HG03095 (cell line): ENCODE results near the gene RNF224.
A peak's percentile ranks its signal among the peaks of the same experiment; 100 is the strongest.
"Not testable (repeated sequence)": the region's sequence is repeated elsewhere in the genome, so short reads cannot be mapped to it uniquely, and the experiment has no call there.

ENCODE experiments used
- ATAC-seq: cut with Tn5 transposase; IDR thresholded peaks from one replicate; pipeline ENCODE4 v1.9.1; 2021; ENCODE audit warnings: moderate library complexity; ENCODE audit not compliant: unreplicated experiment

The RNF224 gene

DNA sequence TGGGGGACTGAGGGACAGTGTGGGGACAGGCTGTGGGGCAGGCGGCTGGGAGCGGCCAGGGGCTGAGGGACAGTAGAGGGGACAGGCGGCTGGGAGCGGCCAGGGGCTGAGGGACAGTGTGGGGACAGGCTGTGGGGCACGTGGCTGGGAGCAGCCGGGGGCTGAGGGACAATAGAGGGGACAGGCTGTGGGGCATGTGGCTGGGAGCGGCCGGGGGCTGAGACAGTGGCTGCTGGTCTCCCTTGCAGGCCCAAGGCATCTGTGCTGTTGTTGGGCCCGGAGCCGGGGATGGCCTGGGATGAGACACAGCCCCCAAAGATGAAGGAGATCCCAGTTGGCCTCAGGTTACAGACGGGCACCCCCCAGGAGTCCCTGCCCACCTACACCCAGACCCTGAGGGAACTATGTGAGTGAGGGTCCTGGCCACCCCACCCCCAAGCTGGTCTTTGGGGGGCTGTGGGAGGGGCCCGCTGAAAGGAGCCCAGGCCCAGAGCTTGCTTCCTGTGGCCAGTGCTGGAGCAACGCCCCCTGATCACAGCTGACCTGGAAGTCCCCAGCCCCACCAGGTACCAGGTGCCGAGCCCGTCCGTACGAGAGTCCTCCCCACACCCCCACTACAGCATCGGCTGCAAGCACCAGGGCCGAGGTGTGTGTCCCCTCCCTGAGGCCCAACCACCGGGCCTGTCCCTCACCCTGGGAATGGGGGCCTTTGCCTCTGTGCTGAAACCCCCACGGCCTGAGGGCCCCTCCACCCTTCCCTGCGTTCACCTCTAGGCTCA is 24.4 kb downstream of the RNF224 start:
- no peak for ATAC-seq

DNA sequence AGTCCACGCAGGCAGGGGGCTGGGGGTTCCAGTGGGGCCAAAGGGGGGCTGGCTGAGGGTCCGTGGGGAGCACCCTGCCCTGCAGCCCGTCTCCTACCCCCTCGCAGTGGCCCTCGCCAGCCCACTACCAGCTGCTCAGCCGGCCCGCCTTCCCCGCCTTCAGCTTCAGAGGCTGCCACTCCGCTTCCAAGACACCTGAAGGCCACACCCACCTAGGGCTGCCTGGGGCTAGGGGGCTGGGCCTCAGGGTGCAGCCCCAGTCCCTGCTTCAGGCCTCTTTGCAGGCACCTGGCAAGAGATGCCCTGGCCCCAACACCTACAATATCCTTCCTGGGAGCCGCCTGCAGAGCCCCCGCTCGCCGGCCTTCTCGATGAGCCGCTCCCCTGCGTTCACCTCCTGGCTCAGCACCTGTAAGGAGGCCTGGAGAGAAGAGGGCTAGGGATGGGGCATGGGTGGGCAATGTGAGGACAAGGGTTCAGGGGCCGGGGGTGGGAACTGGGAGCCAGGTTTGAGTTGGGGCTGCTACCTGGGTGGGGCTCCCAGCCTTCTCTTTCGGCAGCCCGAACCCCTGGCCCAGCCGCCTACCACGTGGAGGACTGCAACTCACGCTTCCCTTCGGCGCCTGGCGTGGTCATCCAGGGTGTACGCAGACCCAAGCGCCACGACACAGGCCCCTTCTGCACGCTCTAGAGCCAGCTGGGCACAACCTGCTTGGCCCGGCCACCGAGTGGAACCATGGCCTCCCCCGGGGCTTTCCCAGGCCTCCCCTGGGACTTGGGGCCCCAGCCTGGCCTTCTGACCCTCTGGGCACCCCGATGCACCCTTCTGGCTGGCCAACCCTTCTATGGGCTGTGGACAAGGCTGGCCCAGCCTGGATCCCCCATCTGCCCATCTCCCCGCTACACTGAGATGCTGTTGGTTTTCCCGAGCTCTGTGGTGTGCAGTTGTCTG is 25.5 kb downstream of the RNF224 start:
- ATAC-seq = no peak

DNA sequence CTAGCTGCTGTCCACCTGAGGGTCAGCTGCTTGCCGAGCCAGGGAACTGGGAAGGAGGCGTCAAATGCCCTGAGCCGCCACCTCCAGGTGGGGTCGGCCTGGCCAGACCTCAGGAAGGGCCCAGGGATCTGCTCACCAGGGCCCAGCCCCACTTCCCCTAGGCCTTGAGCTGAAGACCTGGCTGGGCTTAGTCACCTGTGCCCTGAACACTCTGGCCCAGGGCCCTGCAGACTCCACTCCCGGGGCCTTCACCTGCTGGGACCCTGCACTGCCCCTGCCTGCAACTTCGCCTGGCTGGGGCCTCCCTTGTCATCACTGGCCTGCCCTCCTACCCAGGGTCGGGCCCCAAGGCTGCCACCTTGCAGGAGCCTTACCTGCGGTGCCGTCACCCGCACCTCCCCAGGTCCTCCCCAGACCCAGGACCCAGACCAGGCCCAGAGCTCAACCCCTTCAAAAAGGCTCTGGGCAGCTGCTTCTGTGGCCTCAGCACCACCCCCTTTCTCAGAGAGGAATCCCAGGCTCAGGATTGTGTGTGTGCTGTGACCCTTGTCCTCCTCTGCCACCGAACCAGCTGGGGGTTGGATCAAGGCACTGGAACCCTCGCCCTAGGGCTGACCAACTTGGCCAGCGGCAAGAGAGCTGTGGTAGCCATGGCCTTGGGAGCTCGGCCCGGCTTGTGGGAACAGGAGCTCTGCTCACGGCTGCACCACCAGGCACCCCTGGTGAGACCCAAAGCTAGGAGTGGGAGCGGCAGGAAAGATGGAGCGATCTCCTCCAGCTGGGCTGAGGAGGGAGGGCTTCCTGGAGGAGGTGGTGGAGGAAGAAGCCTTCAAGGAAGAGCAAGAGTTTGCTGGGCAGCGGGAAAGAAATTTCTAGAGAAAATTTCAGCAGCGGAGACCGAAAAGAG is 26.7 kb downstream of the RNF224 start:
- ATAC-seq = no peak

DNA sequence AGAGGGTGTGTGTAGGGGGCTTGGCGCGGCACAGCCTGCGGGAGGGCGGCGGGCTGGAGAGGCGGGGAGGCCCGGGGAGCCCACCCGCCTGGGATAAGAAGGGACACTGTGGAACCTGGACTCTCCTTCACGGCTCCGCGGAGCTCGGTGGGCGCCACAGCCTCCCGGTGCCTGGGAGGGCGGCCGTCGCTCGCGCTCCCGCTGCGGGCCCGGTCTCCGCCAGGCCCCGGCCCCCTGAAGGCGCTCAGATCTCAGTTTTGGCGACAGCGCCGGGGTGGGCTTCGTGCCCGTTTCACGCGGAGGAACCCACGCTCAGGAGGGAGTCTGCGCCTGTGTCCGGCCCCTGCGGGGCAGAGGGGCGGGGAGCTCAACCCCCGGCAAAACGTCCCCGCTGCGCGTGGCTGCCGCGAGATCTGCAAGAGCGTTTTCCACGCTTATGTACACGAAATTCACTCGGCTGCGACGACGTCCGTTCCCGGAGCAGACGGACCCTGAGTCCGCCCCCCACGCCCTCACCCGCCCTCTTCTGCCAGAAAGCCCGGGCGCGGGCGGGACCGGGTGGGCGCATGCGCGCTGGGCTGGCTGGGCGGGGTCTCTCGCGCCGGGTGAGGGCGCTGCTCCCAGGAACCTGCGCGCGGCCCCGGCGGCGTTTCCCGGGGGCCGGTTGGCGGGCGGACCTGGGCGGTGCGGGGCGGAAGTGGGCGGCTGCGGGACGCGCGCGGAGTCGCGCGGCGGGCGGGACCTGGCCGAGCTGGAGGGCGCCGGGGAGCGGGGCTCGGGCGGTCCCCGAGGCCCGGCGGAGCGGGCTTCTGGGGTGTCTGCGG is 27.5 kb downstream of the RNF224 start, which contains the start of gene NELFB:
Gene NELFB, plus strand, starts transcription at position 704 of the 824 bp plus-strand sequence.
- ATAC-seq = peak; percentile 61

DNA sequence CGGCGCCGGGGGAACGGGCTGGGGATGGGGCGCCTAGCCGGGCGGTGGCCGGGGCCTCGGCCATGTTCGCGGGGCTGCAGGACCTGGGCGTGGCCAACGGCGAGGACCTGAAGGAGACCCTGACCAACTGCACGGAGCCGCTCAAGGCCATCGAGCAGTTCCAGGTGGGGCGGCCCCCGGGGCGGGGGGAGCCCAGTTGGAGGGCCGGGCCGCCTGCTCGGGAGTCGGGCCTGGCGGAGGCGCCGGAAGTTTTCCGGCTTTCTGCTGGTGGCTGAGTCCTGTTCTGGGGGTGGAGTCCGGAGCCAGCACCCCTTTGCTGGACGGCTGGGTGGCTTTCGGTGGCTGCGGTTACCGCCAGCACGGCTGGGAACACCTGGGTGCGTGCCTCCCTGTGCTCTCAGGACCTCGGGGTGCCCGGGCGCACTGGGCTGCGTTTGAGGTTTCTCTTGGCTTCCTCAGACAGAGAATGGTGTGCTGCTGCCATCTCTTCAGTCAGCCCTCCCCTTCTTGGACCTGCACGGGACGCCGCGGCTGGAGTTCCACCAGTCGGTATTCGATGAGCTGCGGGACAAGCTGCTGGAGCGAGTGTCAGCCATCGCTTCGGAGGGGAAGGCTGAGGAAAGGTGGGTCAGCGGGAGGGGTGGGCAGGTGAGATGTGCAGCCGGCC is 28.3 kb downstream of the RNF224 start:
- ATAC-seq = no peak

DNA sequence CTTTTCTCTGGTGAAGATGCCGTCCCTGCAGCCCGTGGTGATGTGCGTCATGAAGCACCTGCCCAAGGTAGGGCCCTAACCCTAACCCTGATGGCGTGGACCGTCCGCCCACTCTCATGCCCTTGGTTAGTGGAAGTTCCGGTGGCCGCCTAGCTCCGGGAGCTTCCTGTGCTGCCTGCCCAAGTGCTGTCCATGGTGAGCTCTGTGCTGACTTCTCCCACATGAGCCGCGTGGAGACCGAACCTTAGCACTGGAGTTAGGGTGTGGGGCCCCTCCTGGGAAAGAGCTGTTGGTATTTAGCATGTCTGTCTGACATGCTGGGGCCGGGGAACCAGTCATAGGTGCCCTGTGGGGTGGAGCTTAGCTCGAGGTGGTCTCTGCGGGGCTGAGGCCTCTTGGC is 29.1 kb downstream of the RNF224 start:
- no peak for ATAC-seq

DNA sequence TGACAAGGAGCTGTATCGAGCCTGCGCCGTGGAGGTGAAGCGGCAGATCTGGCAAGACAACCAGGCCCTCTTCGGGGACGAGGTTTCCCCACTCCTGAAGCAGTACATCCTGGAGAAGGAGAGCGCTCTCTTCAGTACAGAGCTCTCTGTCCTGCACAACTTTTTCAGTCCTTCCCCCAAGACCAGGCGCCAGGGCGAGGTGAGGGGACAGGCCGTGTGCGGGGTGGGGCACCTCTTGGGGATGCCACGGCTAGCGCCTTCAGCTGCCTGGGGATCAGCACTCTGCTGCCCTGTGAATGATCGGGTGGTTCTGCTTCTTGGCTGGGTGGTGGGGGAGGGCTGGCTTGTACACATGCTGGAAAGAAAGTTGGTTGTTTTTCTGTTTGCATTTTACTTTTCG is 29.6 kb downstream of the RNF224 start:
- ATAC-seq = no peak

DNA sequence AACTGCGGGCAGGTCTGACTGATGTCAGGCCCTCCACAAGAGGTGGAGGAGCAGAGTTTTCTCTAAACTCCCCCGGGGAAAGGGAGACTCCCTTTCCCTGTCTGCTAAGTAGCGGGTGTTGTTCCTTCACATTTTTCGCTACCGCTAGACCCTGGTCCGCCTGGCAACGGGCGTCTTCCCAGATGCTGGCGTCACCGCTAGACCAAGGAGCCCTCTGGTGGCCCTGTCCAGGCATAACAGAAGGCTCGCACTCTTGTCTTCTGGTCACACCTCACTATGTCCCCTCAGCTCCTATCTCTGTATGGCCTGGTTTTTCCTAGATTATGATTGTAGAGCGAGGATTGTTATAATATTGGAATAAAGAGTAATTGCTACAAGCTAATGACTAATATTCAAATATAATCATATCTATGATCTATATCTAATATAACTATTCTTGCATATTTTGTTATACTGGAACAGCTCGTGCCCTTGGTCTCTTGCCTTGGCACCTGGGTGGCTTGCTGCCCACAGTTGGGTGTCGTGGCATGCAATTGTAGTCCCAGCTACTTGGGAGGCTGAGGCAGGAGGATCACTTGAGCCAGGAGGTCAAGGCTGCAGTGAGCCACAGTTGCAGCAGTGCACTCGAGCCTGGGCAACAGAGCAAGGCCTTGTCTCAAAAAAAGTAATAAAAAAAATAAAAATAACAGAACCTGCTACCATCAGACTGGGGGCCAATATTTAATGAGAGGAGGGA is 35.0 kb downstream of the RNF224 start:
- ATAC-seq = not testable (repeated sequence)

DNA sequence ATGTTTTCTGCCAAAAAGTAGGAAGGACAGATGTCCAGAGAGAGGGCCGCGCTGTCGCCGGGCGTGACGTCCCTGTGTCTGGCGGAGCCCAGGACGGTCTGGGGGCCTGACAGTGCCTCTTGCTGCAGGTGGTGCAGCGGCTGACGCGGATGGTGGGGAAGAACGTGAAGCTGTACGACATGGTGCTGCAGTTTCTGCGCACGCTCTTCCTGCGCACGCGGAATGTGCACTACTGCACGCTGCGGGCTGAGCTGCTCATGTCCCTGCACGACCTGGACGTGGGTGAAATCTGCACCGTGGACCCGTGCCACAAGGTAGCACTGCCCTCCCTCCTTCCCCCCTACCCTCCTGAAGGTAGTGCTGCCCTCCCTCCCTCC is 35.6 kb downstream of the RNF224 start:
- ATAC-seq = no peak

DNA sequence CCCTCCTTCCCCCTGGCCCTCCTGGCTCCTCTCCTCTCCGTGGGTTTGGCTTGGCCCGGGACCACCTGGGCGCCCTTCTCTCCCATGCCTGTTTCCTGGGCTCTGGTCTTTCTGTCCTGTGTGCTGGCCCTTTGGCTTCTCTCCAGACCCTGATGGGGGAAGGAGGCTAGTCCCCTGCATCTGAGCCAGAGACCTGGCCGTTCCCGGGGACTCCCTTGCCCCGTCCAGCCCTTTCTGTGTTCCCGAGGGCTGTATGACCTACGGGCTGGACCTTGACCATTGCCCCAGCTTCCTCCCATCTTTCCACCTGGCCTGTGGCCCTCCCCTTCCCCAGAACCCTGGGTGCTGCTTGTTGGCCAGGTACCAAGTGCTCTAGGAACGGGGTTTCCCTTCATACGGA is 36.2 kb downstream of the RNF224 start:
- no peak for ATAC-seq

DNA sequence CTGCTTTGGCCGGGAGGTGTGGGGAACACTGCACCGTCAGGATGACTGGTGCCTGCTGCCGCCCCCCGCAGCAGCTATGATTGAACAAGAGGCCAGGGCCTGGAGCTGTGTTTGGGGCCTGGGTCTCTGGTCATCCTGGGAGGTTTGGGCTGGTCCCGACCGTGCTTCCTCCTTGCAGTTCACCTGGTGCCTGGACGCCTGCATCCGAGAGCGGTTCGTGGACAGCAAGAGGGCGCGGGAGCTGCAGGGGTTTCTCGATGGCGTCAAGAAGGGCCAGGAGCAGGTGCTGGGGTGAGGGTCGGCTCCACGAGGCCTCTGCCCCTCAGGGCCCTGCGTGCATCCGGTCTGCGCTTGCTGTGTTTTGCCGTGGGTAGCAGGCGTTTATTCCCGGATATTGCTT is 36.8 kb downstream of the RNF224 start:
- no peak for ATAC-seq

DNA sequence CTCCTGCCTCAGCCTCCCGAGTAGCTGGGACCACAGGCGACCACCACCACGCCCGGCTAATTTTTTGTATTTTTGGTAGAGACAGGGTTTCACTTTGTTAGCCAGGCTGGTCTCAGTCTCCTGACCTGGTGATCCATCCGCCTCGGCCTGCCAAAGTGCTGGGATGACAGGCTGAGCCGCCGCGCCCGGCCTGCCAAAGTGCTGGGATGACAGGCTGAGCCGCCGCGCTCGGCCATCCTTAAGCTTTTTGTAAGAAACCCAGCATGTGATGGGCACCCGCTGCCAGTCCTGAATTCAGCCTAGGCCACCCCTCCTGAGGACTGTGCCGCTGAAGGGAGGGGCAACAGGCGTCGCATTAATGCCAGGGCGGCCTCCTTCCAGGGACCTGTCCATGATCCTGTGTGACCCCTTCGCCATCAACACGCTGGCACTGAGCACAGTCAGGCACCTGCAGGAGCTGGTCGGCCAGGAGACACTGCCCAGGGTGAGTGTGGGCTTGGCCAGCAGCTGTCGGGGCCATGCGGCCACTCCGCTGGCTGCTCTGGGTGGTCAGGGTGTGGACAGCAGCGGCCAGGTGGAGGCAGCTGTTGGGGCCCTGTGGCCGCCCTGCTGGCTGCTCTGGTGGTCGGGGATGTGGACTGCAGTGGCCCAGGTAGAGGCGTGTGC is 38.3 kb downstream of the RNF224 start:
- no peak for ATAC-seq

DNA sequence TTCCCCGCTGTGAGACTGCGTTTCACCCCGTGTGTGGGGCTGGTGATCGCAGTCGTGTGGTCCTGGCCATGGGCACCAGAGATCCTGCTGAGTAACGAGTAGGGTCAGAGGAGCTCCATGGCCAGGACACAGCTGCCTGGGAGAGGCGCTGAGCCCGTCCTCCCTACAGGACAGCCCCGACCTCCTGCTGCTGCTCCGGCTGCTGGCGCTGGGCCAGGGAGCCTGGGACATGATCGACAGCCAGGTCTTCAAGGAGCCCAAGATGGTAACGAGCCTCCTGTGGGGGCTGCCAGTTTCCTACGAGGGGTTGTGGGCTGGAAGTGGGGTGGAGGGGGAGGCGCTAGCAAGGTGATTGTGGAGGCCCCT is 38.8 kb downstream of the RNF224 start:
- no peak for ATAC-seq

DNA sequence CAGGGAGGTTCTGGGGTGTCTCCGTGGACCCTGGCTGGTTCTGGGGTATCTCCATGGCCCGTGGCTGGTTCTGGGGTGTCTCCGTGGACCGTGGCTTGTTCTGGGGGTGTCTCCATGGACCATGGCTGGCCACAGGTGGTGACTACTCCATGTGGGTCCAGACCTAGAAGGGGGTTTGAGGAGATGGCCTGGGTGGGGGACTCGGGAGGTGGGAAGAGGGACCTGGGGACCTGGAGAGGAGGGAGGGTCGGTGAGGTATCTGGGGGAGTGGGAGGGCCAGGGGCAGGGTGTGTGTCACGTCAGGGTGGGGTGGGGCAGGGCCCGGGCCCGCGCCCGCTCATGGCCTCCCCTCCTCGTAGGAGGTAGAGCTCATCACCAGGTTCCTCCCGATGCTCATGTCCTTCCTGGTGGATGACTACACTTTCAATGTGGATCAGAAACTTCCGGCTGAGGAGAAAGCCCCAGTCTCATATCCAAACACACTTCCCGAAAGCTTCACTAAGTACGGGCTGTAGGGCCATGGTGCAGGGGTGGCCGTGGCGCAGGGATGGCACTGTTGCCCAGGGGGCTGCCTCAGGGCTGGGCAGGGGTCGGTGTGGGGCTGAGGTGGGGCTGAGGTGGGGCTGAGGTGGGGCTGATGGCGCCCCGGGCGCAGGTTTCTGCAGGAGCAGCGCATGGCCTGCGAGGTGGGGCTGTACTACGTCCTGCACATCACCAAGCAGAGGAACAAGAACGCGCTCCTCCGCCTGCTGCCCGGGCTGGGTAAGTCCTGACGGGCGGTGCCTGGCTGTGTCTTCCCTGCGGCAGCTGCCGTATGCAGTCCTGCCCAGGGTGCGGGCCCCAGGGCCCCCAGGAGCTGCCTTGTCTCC is 39.5 kb downstream of the RNF224 start:
- ATAC-seq = no peak

DNA sequence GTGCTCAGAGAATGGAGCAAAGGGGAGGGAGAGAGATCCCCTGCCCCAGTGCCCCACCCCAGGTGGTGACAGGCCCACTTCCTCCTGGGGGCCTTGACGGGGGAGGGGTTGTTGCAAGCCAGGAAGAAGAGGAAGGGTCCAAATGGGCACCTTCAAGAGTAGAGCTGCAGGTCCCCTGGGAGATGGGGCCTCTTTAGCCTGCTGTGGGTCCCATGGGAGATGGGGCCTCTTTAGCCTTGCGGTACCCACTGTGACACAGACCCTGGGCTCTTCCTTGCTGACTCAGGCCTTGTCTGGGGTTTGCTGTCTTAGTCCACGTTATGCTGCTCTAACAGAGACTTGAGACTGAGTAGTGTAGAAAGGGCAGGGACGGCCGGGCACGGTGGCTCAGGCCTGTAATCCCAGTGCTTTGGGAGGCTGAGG is 40.6 kb downstream of the RNF224 start:
- ATAC-seq = no peak

DNA sequence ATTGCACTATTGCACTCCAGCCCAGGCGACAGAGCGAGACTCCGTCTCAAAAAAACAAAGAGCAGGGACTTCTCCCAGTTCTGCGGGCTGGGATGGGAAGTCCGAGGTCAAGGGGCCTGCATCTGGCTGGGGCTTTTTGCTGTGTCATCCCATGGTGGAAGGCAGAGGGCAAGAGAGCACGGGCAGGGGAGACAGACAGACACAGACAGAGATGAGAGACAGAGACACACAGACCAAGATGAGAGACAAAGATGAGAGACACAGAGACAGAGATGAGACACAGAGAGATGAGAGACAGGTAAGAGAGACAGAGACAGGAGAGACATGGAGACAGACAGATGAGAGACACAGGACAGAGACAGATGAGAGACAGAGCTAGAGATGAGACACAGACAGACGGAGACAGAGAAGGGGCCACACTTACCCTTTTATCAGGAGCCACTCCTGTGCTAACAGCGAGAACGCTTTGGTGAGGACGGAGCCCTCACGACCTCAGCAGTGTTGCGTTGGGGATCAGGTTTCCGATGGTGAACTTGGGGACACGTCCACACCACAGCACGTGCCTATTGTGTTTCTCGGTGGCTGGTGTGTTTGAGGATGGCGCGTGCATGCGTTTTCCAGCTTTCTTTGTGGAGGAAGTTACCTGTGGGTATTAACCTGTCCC is 41.4 kb downstream of the RNF224 start:
- no peak for ATAC-seq

DNA sequence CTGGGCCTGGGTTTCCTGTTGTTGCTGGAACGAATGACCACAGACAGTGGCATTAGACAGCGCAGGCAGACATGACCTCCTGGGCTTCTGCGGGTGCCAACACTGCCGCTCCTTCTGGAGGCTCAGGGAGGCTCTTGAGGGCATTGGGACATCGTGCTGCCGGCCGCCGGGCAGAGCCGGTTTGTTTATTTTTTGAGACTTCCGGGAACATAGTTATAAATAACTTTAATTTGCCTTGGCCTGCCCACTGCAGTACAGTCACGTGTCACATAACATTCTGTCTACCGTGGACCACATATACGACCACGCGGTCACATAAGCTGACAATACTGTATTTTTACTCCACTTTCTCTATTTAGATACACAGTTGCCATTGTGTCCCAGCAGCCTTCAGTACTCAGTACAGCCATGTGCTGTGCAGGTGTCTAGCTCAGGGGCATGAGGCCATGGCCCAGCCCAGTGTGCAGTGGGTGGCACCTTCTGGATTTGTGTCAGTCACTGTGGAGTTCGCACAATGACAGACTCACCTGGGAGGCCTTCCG is 42.0 kb downstream of the RNF224 start:
- no peak for ATAC-seq
